Measurements from ENCODE around the gene DYNC2I2.

DNA sequence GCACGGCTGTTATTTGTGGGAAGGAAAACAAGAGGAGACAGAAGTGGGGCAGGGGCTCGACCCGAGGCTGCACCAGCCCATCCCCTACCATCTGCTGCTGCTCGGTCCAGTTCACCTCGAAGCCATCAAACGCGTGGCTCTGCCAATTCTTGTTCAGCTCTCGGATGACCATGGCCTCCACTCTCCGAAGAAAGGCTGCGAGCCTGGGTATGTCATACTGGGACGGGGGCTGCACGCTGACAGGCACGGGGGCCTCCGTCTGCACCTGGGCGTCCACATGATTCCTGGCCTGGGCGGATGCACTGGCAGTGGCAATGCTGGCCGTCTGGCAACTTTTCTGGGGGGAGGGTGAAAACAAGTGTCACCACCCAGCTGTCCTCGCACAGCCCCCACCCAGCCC, 16.0 kb downstream of the DYNC2I2 start:
- TF ChIP-seq, protein P1, sequence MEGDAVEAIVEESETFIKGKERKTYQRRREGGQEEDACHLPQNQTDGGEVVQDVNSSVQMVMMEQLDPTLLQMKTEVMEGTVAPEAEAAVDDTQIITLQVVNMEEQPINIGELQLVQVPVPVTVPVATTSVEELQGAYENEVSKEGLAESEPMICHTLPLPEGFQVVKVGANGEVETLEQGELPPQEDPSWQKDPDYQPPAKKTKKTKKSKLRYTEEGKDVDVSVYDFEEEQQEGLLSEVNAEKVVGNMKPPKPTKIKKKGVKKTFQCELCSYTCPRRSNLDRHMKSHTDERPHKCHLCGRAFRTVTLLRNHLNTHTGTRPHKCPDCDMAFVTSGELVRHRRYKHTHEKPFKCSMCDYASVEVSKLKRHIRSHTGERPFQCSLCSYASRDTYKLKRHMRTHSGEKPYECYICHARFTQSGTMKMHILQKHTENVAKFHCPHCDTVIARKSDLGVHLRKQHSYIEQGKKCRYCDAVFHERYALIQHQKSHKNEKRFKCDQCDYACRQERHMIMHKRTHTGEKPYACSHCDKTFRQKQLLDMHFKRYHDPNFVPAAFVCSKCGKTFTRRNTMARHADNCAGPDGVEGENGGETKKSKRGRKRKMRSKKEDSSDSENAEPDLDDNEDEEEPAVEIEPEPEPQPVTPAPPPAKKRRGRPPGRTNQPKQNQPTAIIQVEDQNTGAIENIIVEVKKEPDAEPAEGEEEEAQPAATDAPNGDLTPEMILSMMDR (IDR thresholded peaks at IDR 0.05; ENCODE audit: low read depth, low read length) = no peak
- TF ChIP-seq, protein P2, sequence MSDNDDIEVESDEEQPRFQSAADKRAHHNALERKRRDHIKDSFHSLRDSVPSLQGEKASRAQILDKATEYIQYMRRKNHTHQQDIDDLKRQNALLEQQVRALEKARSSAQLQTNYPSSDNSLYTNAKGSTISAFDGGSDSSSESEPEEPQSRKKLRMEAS (IDR thresholded peaks at IDR 0.05; ENCODE audit: low read depth, low read length) = no peak
